ENCODE data around the gene TMEM59L.

DNA sequence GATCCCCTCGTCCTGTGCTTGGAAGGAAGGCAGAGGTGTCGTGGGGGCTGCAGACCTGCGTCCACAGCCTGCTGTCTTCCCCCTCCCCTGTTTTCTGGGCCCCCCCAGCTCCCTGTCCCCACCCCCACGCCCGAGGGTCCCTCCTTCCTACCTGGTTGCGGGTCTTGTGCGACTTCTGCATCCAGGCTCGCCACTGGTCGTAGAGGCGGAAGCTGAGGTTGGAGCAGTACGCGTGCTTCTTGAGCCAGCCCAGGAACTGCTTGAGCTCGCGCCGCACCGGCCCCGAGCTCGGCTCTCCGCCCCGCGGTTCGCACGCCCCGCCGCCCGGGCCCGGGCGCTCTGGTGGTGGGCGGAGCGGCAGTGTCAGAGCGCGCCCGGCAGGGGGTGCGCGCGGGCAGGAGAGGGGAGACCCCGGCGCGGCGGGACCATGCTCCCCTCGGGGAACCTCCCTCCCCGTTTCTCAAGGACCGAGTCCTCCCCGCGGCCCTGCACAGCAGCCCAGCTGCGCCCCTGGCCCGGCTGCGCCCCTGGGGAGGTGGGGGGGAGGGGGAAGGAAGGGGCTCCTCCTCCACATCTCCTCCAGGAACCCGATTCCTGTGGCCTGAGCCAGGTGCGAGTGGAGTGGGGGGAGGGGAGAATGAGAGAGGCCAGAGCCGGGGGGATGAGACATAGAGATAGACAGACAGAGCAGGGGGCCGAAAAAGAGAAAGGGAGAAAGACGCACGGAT lies 18.4 kb upstream of the TMEM59L start:
- TF ChIP-seq, protein P1, sequence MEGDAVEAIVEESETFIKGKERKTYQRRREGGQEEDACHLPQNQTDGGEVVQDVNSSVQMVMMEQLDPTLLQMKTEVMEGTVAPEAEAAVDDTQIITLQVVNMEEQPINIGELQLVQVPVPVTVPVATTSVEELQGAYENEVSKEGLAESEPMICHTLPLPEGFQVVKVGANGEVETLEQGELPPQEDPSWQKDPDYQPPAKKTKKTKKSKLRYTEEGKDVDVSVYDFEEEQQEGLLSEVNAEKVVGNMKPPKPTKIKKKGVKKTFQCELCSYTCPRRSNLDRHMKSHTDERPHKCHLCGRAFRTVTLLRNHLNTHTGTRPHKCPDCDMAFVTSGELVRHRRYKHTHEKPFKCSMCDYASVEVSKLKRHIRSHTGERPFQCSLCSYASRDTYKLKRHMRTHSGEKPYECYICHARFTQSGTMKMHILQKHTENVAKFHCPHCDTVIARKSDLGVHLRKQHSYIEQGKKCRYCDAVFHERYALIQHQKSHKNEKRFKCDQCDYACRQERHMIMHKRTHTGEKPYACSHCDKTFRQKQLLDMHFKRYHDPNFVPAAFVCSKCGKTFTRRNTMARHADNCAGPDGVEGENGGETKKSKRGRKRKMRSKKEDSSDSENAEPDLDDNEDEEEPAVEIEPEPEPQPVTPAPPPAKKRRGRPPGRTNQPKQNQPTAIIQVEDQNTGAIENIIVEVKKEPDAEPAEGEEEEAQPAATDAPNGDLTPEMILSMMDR (IDR thresholded peaks at IDR 0.05) = peak; percentile 26 to 91 (median 68)
- no peak for TF ChIP-seq POLR2A (IDR thresholded peaks at IDR 0.05)

Measured in breast epithelium (tissue), 3 donors.